CD4-positive, alpha-beta memory T cell (primary cell): ENCODE data around the gene GJB2. TPM values are rescaled to one million over a fixed set of nuclear protein-coding genes. Genes with fewer than 3 reads are reported as not detected.
A peak's percentile ranks its signal among the peaks of the same experiment; 100 is the strongest.
"Not testable (repeated sequence)": the region's sequence is repeated elsewhere in the genome, so short reads cannot be mapped to it uniquely, and the experiment has no call there.

Source experiments
- CTCF ChIA-PET: fragments of 350-600 bp; sonication (Branson Sonifier 250); formaldehyde crosslinking; loops from one replicate; lab custom pipeline; 2021; ENCODE audit warnings: inconsistent platforms; ENCODE audit not compliant: partially characterized antibody; lab: Charles Lee
- POLR2A ChIA-PET: fragments of 350-600 bp; sonication (Branson Sonifier 250); formaldehyde crosslinking; loops from one replicate; lab custom pipeline; 2021; ENCODE audit not compliant: partially characterized antibody; lab: Charles Lee
- DNase-seq, 5 donors: peaks; one replicate each; pipeline versions ENCODE4 v3.0.0 to v3.0.0-alpha.2; 2020 to 2022; ENCODE audit warnings: mixed read lengths in 1 of 5
- H3K27ac ChIP-seq: one replicate; pipeline ENCODE4 v1.7.0; 2013; ENCODE audit warnings: low read depth, low read length
- H3K27me3 ChIP-seq: 2 replicates; pipeline ENCODE4 v1.7.0; 2013; ENCODE audit warnings: mild to moderate bottlenecking, low read length, moderate library complexity; ENCODE audit not compliant: insufficient read depth
- H3K36me3 ChIP-seq: 2 replicates; pipeline ENCODE4 v1.7.0; 2013; ENCODE audit warnings: mild to moderate bottlenecking, low read length, moderate library complexity; ENCODE audit not compliant: insufficient read depth
- H3K4me1 ChIP-seq: 2 replicates; pipeline ENCODE4 v1.7.0; 2013; ENCODE audit warnings: mild to moderate bottlenecking, low read length, moderate library complexity; ENCODE audit not compliant: insufficient read depth
- H3K4me3 ChIP-seq, 2 donors: one replicate each; pipeline ENCODE4 v1.7.0; 2013; ENCODE audit warnings: low read length in 2 of 2, mild to moderate bottlenecking in 1 of 2
- H3K9me3 ChIP-seq, 2 donors: one replicate each; pipeline ENCODE4 v1.7.0; 2013; ENCODE audit warnings: low read length in 2 of 2, control low read depth in 1 of 2; ENCODE audit not compliant: control insufficient read depth in 1 of 2
- H3K27ac Mint-ChIP-seq, 7 donors: one replicate each; pipeline ENCODE4 v1.8.0; 2020 to 2021; ENCODE audit warnings: mixed read lengths in 7 of 7, mild to moderate bottlenecking in 6 of 7, inconsistent platforms in 3 of 7, moderate library complexity in 3 of 7
- H3K27me3 Mint-ChIP-seq, 2 donors: one replicate each; pipeline ENCODE4 v1.8.0; 2020 to 2021; ENCODE audit warnings: mixed read lengths in 2 of 2
- H3K36me3 Mint-ChIP-seq, 2 donors: one replicate each; pipeline ENCODE4 v1.8.0; 2020 to 2021; ENCODE audit warnings: mixed read lengths in 2 of 2, inconsistent platforms in 1 of 2, mild to moderate bottlenecking in 1 of 2
- H3K4me1 Mint-ChIP-seq, 4 donors: one replicate each; pipeline ENCODE4 v1.8.0; 2020 to 2021; ENCODE audit warnings: mixed read lengths in 4 of 4, mild to moderate bottlenecking in 1 of 4
- H3K4me3 Mint-ChIP-seq, 8 donors: one replicate each; pipeline ENCODE4 v1.8.0; 2020 to 2021; ENCODE audit warnings: mixed read lengths in 8 of 8, mild to moderate bottlenecking in 7 of 8, moderate library complexity in 6 of 8, inconsistent platforms in 3 of 8
- H3K9me3 Mint-ChIP-seq, 8 donors: one replicate each; pipeline ENCODE4 v1.8.0; 2020 to 2021; ENCODE audit warnings: mixed read lengths in 8 of 8, mild to moderate bottlenecking in 5 of 8, inconsistent platforms in 3 of 8, moderate library complexity in 1 of 8
- intact Hi-C: fragments of 100-400 bp; cut with micrococcal nuclease; formaldehyde crosslinking; loops from one replicate; pipeline ENCODE4 v1.15.1; 2023
- polyA plus RNA-seq, 2 donors: library from polyadenylated mRNA; unstranded; fragments of 300-500 nt; fragmentation: Illumina TruSeq; gene quantifications; one replicate each; pipeline ENCODE4 v1.2.3, GENCODE V29; 2021
- total RNA-seq, 2 experiments: library from RNA; stranded (reverse); gene quantifications; one replicate each; pipeline ENCODE4 v1.2.3, GENCODE V29; 2021

GJB2 gene
- total and polyA plus RNA-seq, 4 experiments from 2014 or later = not detected

DNA sequence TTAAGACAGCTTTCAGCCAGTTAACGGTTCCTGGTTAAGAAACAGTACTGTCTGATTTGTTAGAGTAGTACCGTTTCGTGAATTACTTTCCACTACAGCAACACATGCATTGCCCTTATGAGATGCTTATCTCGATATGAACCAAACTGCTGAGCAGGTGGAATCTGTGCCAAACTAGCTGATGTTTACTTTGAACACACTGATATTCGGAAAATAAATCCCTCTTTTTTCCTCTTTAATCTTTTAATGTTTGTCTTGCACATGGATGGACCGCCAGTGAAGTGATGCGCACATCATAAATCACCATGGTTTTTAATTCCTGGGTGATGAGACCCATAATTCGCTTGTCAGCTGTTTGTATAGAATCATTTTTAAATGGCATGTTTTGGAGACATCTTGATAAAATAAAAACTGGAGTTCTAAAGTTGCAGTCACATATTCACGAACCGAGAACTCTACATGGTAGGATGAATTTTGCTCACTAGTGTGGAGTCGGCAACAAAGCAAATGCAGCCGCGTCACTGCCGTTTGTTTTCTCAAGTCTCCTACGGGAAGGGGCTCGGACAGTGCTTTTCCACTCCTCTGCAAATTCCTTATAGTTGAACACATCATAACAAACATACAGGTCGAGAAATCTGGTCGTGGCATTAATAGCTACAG, 33.0 kb downstream of the GJB2 start:
- intact Hi-C loops = loop anchor here (1.0 to 2.0 kb wide), 3 partner anchors 31 to 296 kb away; partner anchors contain the start of gene ZMYM5
- DNase-seq = peak in 1 of 5 donors; percentile 11
- H3K27me3 Mint-ChIP-seq = peaks cover 21 to 34% of the 10 kb centered on the region in 2 donors
- H3K4me3 Mint-ChIP-seq = peak overlapping the region; percentile 73 to 88 (median 85)
- H3K4me1 Mint-ChIP-seq = peaks cover 7 to 24% (median 17%) of the 10 kb centered on the region in 4 donors
- ChIA-PET POLR2A (interaction anchor here (0.7 to 1.3 kb wide), 3 partner anchors 41 to 175 kb away, joined by 3 to 4 read pairs (median 3); no protein-coding TSS in a partner anchor), CTCF (interaction anchor here (0.7 to 1.8 kb wide), 6 partner anchors 32 to 232 kb away, joined by 3 to 16 read pairs (median 3); no protein-coding TSS in a partner anchor)
- peaks cover 0 to 2% of the 10 kb centered on the region in 2 donors for H3K36me3 Mint-ChIP-seq
- Histone ChIP-seq H3K4me1 (peaks cover 19% of the 10 kb centered on the region), H3K27ac (no peak overlapping the region), H3K9me3 (no peaks in the 10 kb centered on the region), H3K27me3 (peaks cover 11% of the 10 kb centered on the region), H3K4me3 (no peak overlapping the region), H3K36me3 (no peaks in the 10 kb centered on the region)
- no peaks in the 10 kb centered on the region for H3K9me3 Mint-ChIP-seq
- peak overlapping the region in 2 of 7 donors; percentile 65 to 85 for H3K27ac Mint-ChIP-seq

- no peak overlapping the region for H3K4me3 Mint-ChIP-seq
- POLR2A ChIA-PET = no interaction called here
- Histone ChIP-seq H3K4me3 (no peak overlapping the region), H3K36me3 (no peaks in the 10 kb centered on the region), H3K9me3 (no peaks in the 10 kb centered on the region), H3K4me1 (peaks cover 19% of the 10 kb centered on the region), H3K27me3 (peaks cover 11% of the 10 kb centered on the region), H3K27ac (no peak overlapping the region)
- intact Hi-C loops = no loop called here
- H3K4me1 Mint-ChIP-seq = peaks cover 3 to 18% (median 12%) of the 10 kb centered on the region in 4 donors
- CTCF ChIA-PET = interaction anchor here (1.2 kb wide), 1 partner anchor 24 kb away, joined by 3 read pairs; no protein-coding TSS in a partner anchor
- H3K9me3 Mint-ChIP-seq = peaks cover 0 to 2% (median 0%) of the 10 kb centered on the region in 8 donors
- H3K27ac Mint-ChIP-seq = no peak overlapping the region
- H3K36me3 Mint-ChIP-seq = peaks cover 0 to 2% of the 10 kb centered on the region in 2 donors
- H3K27me3 Mint-ChIP-seq = peaks cover 14 to 30% of the 10 kb centered on the region in 2 donors
- no peak for DNase-seq
These were observed 35.5 kb downstream of the GJB2 start for GRCh38 chr13:20157151-20157796.

DNA sequence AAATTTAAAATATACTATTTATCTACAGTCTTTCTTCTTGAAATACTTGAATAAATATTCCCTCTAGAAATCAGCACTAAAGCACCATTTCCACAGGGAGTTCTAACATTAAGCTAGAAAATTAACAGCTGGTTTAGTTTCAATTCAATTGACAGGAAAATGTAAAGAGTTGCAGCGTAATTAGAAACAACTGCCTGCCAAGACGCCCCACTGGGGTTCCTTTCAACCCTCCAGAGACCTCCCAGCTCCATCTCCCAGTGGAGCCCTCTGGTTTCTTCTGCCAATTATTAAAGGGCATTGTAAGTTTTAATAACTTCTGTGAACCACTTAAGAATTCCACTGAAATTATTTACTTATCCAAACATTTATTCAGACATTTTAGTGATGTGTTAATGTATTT, 36.0 kb downstream of the GJB2 start:
- H3K36me3 ChIP-seq = no peaks in the 10 kb centered on the region
- POLR2A ChIA-PET = no interaction called here
- H3K4me3 ChIP-seq = no peak overlapping the region
- intact Hi-C loops = no loop called here
- H3K4me3 Mint-ChIP-seq = no peak overlapping the region
- no peaks in the 10 kb centered on the region for H3K9me3 ChIP-seq
- no peak for DNase-seq
- no peak overlapping the region for H3K27ac Mint-ChIP-seq
- H3K27me3 ChIP-seq = peaks cover 11% of the 10 kb centered on the region
- CTCF ChIA-PET = interaction anchor here (1.0 kb wide), 1 partner anchor 40 kb away, joined by 3 read pairs; no protein-coding TSS in a partner anchor
- H3K4me1 Mint-ChIP-seq = peaks cover 3 to 13% (median 10%) of the 10 kb centered on the region in 4 donors
- peaks cover 14 to 32% of the 10 kb centered on the region in 2 donors for H3K27me3 Mint-ChIP-seq
- H3K4me1 ChIP-seq = peaks cover 14% of the 10 kb centered on the region
- H3K36me3 Mint-ChIP-seq = peaks cover 0 to 2% of the 10 kb centered on the region in 2 donors
- H3K9me3 Mint-ChIP-seq = peaks cover 0 to 2% (median 0%) of the 10 kb centered on the region in 8 donors
- H3K27ac ChIP-seq = no peak overlapping the region

- H3K4me3 ChIP-seq, POLR2A ChIA-PET, H3K27me3 ChIP-seq, H3K36me3 Mint-ChIP-seq, intact Hi-C loops, H3K9me3 ChIP-seq, CTCF ChIA-PET, DNase-seq, H3K9me3 Mint-ChIP-seq, H3K36me3 ChIP-seq, H3K4me3 Mint-ChIP-seq, H3K27ac ChIP-seq, H3K4me1 Mint-ChIP-seq, H3K27ac Mint-ChIP-seq, H3K4me1 ChIP-seq: not testable (repeated sequence)
- peaks cover 20 to 28% of the 10 kb centered on the region in 2 donors for H3K27me3 Mint-ChIP-seq
These were observed 39.4 kb downstream of the GJB2 start for GRCh38 chr13:20153290-20153689.

GRCh38 chr13:20151612-20152011, 41.1 kb downstream of the GJB2 start:
- H3K27ac Mint-ChIP-seq = no peak overlapping the region
- Histone ChIP-seq H3K4me1 (no peaks in the 10 kb centered on the region), H3K9me3 (no peaks in the 10 kb centered on the region), H3K27ac (no peak overlapping the region), H3K36me3 (no peaks in the 10 kb centered on the region), H3K4me3 (no peak overlapping the region), H3K27me3 (no peaks in the 10 kb centered on the region)
- H3K4me1 Mint-ChIP-seq = no peaks in the 10 kb centered on the region
- intact Hi-C loops = no loop called here
- peaks cover 21 to 27% of the 10 kb centered on the region in 2 donors for H3K27me3 Mint-ChIP-seq
- no peak overlapping the region for H3K4me3 Mint-ChIP-seq
- ChIA-PET POLR2A (no interaction called here), CTCF (no interaction called here)
- H3K9me3 Mint-ChIP-seq = peaks cover 0 to 2% (median 0%) of the 10 kb centered on the region in 8 donors
- DNase-seq = no peak
- H3K36me3 Mint-ChIP-seq = no peaks in the 10 kb centered on the region

GRCh38 chr13:20151016-20151415, 41.7 kb downstream of the GJB2 start:
- no peak overlapping the region for H3K4me3 ChIP-seq
- POLR2A ChIA-PET = no interaction called here
- no peaks in the 10 kb centered on the region for H3K4me1 ChIP-seq
- intact Hi-C loops = no loop called here
- peaks cover 21 to 27% of the 10 kb centered on the region in 2 donors for H3K27me3 Mint-ChIP-seq
- no peaks in the 10 kb centered on the region for H3K36me3 Mint-ChIP-seq
- DNase-seq = no peak
- peaks cover 0 to 2% (median 0%) of the 10 kb centered on the region in 8 donors for H3K9me3 Mint-ChIP-seq
- H3K27ac ChIP-seq = no peak overlapping the region
- H3K4me1 Mint-ChIP-seq = no peaks in the 10 kb centered on the region
- H3K9me3 ChIP-seq = no peaks in the 10 kb centered on the region
- no peak overlapping the region for H3K4me3 Mint-ChIP-seq
- no peaks in the 10 kb centered on the region for H3K27me3 ChIP-seq
- CTCF ChIA-PET = no interaction called here
- no peaks in the 10 kb centered on the region for H3K36me3 ChIP-seq
- no peak overlapping the region for H3K27ac Mint-ChIP-seq

GRCh38 chr13:20150561-20150960, 42.2 kb downstream of the GJB2 start:
- Mint-ChIP-seq H3K4me1 (no peaks in the 10 kb centered on the region), H3K27me3 (peaks cover 21 to 25% of the 10 kb centered on the region in 2 donors), H3K27ac (no peak overlapping the region), H3K9me3 (peaks cover 0 to 2% (median 0%) of the 10 kb centered on the region in 8 donors), H3K36me3 (no peaks in the 10 kb centered on the region), H3K4me3 (no peak overlapping the region)
- no peaks in the 10 kb centered on the region for H3K36me3 ChIP-seq
- POLR2A ChIA-PET = no interaction called here
- intact Hi-C loops = no loop called here
- no peaks in the 10 kb centered on the region for H3K4me1 ChIP-seq
- CTCF ChIA-PET = no interaction called here
- H3K27me3 ChIP-seq = no peaks in the 10 kb centered on the region
- H3K4me3 ChIP-seq = no peak overlapping the region
- H3K27ac ChIP-seq = no peak overlapping the region
- no peak for DNase-seq
- no peaks in the 10 kb centered on the region for H3K9me3 ChIP-seq
